ENCODE data around the gene GIMAP7. TPM values are rescaled to one million over a fixed set of nuclear protein-coding genes. Genes with fewer than 3 reads are reported as not detected.

GIMAP7 gene
- total RNA-seq, 1 donor from 2014 or later = not detected

DNA sequence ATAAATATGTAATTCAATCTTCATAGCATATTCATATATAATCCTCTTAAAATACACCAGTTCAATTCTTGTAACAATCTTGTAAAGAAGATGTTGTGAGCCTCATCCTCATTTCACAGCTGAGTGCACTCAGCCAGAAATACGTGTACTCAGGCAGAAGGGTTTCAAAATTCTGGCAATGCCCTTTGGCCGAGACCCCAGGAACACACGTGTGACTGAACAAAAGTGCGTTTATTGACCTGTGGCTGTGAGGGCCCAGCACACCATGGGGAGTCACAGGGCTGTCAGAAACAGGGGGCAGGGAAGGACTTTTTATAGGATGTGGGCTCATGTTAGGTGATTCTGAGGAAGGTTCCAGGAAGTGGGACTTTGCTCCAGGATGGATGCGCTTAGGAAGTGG is 42.8 kb upstream of the GIMAP7 start:
- Mint-ChIP-seq H3K4me1 (ENCODE audit: unreplicated experiment) (no peaks in the 10 kb centered on the region), H3K9me3 (no peaks in the 10 kb centered on the region), H3K27ac (no peak overlapping the region), H3K36me3 (no peaks in the 10 kb centered on the region), H3K4me3 (no peak overlapping the region), H3K27me3 (peaks cover 34% of the 10 kb centered on the region)
- TF ChIP-seq, protein P1, sequence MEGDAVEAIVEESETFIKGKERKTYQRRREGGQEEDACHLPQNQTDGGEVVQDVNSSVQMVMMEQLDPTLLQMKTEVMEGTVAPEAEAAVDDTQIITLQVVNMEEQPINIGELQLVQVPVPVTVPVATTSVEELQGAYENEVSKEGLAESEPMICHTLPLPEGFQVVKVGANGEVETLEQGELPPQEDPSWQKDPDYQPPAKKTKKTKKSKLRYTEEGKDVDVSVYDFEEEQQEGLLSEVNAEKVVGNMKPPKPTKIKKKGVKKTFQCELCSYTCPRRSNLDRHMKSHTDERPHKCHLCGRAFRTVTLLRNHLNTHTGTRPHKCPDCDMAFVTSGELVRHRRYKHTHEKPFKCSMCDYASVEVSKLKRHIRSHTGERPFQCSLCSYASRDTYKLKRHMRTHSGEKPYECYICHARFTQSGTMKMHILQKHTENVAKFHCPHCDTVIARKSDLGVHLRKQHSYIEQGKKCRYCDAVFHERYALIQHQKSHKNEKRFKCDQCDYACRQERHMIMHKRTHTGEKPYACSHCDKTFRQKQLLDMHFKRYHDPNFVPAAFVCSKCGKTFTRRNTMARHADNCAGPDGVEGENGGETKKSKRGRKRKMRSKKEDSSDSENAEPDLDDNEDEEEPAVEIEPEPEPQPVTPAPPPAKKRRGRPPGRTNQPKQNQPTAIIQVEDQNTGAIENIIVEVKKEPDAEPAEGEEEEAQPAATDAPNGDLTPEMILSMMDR (conservative IDR thresholded peaks at IDR 0.05) = no peak
- DNase-seq (ENCODE audit: extremely low spot score, unreplicated experiment) = no peak

DNA sequence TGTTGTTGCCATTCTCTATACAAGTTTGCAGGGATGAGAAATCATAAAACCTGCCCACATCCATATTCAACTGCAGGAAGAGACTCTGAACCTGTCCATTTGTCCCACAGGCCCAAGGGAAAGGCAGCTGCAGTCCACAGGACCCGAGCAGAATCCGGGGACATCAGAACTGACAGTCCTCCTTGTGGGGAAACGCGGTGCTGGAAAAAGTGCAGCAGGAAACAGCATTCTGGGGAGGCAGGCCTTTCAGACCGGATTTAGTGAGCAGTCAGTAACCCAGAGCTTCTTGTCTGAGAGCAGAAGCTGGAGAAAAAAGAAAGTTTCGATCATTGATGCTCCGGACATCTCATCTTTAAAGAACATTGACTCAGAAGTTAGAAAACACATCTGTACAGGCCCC is 40.8 kb upstream of the GIMAP7 start:
- Mint-ChIP-seq H3K27ac (no peak overlapping the region), H3K9me3 (no peaks in the 10 kb centered on the region)
- no peak for DNase-seq (ENCODE audit: extremely low spot score, unreplicated experiment)

DNA sequence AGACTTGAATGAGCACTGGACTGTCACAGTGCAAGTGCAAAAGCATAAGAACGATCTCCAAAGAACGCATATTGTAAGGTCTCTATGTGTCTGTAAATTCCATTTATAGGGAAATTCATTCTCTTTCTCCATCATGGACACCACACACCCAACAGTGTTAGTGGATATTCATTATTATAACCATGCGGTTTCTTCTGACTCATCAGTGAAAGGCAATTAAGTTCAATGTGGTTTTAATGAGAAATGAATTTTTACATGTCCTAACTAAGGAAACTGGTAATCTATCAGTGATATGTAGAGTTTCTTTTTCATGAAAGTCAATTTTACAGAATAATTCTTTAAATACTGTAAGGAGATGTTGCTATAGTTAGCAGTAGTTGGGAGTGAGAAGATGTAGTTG is 38.4 kb upstream of the GIMAP7 start:
- H3K27me3 Mint-ChIP-seq = peaks cover 21% of the 10 kb centered on the region

More for the DNA sequence above, 40.8 kb upstream of the GIMAP7 start:
- no peaks in the 10 kb centered on the region for H3K4me1 Mint-ChIP-seq (ENCODE audit: unreplicated experiment)
- TF ChIP-seq, protein P1 (conservative IDR thresholded peaks at IDR 0.05) = no peak
- H3K4me3 Mint-ChIP-seq = no peak overlapping the region
- H3K36me3 Mint-ChIP-seq = no peaks in the 10 kb centered on the region
- peaks cover 26% of the 10 kb centered on the region for H3K27me3 Mint-ChIP-seq

DNA sequence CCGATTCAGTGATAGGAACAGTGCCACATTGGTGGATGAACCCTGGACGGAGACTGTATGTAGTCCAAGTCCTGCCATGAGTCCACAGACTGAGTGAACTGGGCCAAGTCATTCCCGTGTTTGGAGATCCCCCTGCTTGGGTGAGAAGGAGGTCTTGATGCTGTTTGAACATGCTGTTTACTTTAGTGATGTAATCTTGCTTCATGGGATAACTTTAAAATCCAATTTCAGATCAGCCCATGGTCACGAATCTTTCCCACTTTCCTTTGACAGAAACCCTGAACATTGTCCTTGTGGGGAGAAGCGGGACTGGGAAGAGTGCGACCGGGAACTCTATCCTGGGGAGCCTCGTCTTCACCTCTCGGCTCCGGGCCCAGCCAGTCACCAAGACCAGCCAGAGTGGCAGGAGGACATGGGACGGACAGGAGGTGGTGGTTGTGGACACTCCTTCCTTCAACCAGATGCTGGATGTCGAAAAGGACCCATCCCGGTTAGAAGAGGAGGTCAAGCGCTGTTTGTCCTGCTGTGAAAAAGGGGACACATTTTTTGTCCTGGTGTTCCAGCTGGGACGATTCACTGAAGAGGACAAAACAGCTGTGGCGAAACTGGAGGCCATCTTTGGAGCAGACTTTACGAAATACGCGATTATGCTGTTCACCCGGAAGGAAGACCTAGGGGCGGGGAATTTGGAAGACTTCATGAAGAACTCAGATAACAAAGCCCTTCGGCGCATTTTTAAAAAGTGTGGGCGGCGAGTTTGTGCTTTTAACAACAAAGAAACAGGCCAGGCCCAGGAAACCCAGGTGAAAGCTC is 37.6 kb upstream of the GIMAP7 start:
- no peaks in the 10 kb centered on the region for H3K4me1 Mint-ChIP-seq (ENCODE audit: unreplicated experiment)
- H3K27me3 Mint-ChIP-seq = peaks cover 23% of the 10 kb centered on the region
- TF ChIP-seq, protein P1 (conservative IDR thresholded peaks at IDR 0.05) = no peak
- no peak overlapping the region for H3K27ac Mint-ChIP-seq
- H3K4me3 Mint-ChIP-seq = no peak overlapping the region
- no peak for DNase-seq (ENCODE audit: extremely low spot score, unreplicated experiment)
- H3K9me3 Mint-ChIP-seq = no peaks in the 10 kb centered on the region
- no peaks in the 10 kb centered on the region for H3K36me3 Mint-ChIP-seq

More for the DNA sequence above, 38.4 kb upstream of the GIMAP7 start:
- no peak for DNase-seq (ENCODE audit: extremely low spot score, unreplicated experiment)
- H3K9me3 Mint-ChIP-seq = no peaks in the 10 kb centered on the region
- no peaks in the 10 kb centered on the region for H3K4me1 Mint-ChIP-seq (ENCODE audit: unreplicated experiment)
- no peak overlapping the region for H3K4me3 Mint-ChIP-seq
- TF ChIP-seq, protein P1 (conservative IDR thresholded peaks at IDR 0.05) = no peak
- no peaks in the 10 kb centered on the region for H3K36me3 Mint-ChIP-seq
- H3K27ac Mint-ChIP-seq = no peak overlapping the region

DNA sequence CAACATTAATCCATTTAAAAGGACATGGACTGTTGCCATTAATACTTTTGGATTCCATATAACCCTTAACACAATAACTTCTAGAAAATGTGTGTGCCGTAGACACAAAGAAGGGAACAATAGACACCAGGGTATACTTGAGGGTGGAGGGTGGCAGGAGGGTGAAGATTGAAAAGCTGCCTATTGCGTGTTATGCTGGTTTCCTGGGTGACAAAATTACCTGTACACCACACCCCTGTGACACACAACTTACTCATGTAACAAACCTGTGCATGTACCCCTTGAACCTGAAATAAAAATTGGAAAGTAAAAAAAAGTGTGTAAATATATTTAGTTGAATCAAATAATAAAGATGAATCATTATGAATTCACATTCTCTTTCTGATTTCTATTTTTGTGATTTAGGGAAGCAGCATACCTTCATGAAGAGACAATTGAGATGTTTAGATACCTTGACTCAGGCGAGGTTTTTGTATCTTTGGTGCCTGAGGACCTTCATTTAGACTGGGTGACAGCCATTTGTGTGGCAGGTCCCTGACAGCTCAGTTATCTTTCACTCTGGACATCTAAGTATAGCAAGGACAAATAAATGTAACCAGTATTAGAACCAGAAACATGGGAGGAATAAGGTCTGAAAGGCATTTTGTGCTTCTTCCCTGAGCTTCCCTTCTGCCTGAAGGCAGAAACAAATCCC is 35.5 kb upstream of the GIMAP7 start:
- no peak overlapping the region for H3K27ac Mint-ChIP-seq
- no peaks in the 10 kb centered on the region for H3K36me3 Mint-ChIP-seq
- TF ChIP-seq, protein P1 (conservative IDR thresholded peaks at IDR 0.05) = no peak
- H3K4me1 Mint-ChIP-seq (ENCODE audit: unreplicated experiment) = no peaks in the 10 kb centered on the region
- H3K9me3 Mint-ChIP-seq = no peaks in the 10 kb centered on the region
- no peak overlapping the region for H3K4me3 Mint-ChIP-seq
- H3K27me3 Mint-ChIP-seq = peaks cover 22% of the 10 kb centered on the region
- DNase-seq (ENCODE audit: extremely low spot score, unreplicated experiment) = no peak
